IPS-NIHi11 (cell line): Measurements from ENCODE around the gene FASTKD1.
"Not testable (repeated sequence)": the region's sequence is repeated elsewhere in the genome, so short reads cannot be mapped to it uniquely, and the experiment has no call there.

Source experiments
- DNase-seq: peaks from one replicate; pipeline ENCODE4 v3.0.0; 2012; ENCODE audit warnings: mixed read lengths, low spot score

The FASTKD1 gene

GRCh38 chr2:169569948-169570347 is 3.7 kb downstream of the FASTKD1 start:
- no peak for DNase-seq

- DNase-seq: no peak
Observed at GRCh38 chr2:169565686-169566085, 8.0 kb downstream of the FASTKD1 start.

GRCh38 chr2:169562519-169562918 is 11.1 kb downstream of the FASTKD1 start:
- no peak for DNase-seq

- not testable (repeated sequence) for DNase-seq
Observed at GRCh38 chr2:169562084-169562483, 11.6 kb downstream of the FASTKD1 start.

GRCh38 chr2:169561364-169561763 is 12.3 kb downstream of the FASTKD1 start:
- DNase-seq: no peak

- no peak for DNase-seq
Observed at GRCh38 chr2:169546756-169547155, 26.9 kb downstream of the FASTKD1 start.

- DNase-seq: no peak
Observed at GRCh38 chr2:169542433-169542832, 31.2 kb downstream of the FASTKD1 start.

GRCh38 chr2:169540146-169540545 is 33.5 kb downstream of the FASTKD1 start:
- no peak for DNase-seq

GRCh38 chr2:169539460-169539859 is 34.2 kb downstream of the FASTKD1 start:
- DNase-seq: not testable (repeated sequence)

GRCh38 chr2:169528271-169528701 is 45.4 kb downstream of the FASTKD1 start:
- DNase-seq: peak; percentile 71

- no peak for DNase-seq
Observed at GRCh38 chr2:169526451-169526850, 47.2 kb downstream of the FASTKD1 start.

- DNase-seq: no peak
Observed at GRCh38 chr2:169525434-169525833, 48.2 kb downstream of the FASTKD1 start.

GRCh38 chr2:169523681-169524080 is 50.0 kb downstream of the FASTKD1 start:
- DNase-seq: no peak

GRCh38 chr2:169520896-169521295 is 52.8 kb downstream of the FASTKD1 start:
- DNase-seq: no peak

GRCh38 chr2:169516488-169516995 is 57.1 kb downstream of the FASTKD1 start:
- DNase-seq: not testable (repeated sequence)

- not testable (repeated sequence) for DNase-seq
Observed at GRCh38 chr2:169514758-169515157, 58.9 kb downstream of the FASTKD1 start.

- DNase-seq: no peak
Observed at GRCh38 chr2:169513926-169514325, 59.7 kb downstream of the FASTKD1 start.

- no peak for DNase-seq
Observed at GRCh38 chr2:169513094-169513493, 60.6 kb downstream of the FASTKD1 start.

- DNase-seq: no peak
Observed at GRCh38 chr2:169512525-169512924, 61.1 kb downstream of the FASTKD1 start.

GRCh38 chr2:169511818-169512217 is 61.8 kb downstream of the FASTKD1 start:
- no peak for DNase-seq

- no peak for DNase-seq
Observed at GRCh38 chr2:169510496-169510895, 63.2 kb downstream of the FASTKD1 start.

GRCh38 chr2:169509955-169510354 is 63.7 kb downstream of the FASTKD1 start:
- no peak for DNase-seq

- DNase-seq: peak; percentile 25
Observed at GRCh38 chr2:169509298-169509885, 64.3 kb downstream of the FASTKD1 start, which contains the start of gene KLHL41. Gene KLHL41 (plus strand): TSS chr2:169509702. CDS start chr2:169509779, 77 bp downstream.

GRCh38 chr2:169507698-169508097 is 66.0 kb downstream of the FASTKD1 start:
- no peak for DNase-seq
